Type B pancreatic cell (in vitro differentiated cells): Measurements from ENCODE around the gene ADARB2. TPM values are rescaled to one million over a fixed set of nuclear protein-coding genes. Genes with fewer than 3 reads are reported as not detected.
A peak's percentile ranks its signal among the peaks of the same experiment; 100 is the strongest.

Experiments used
- DNase-seq: peaks from one replicate; pipeline ENCODE4 v3.0.0; 2021; ENCODE audit warnings: mixed read lengths; ENCODE audit not compliant: unreplicated experiment; ENCODE audit errors: extremely low spot score
- H3K27ac Mint-ChIP-seq: 2 replicates; pipeline ENCODE4 v1.8.0; 2021; ENCODE audit warnings: mild to moderate bottlenecking, mixed read lengths
- H3K27me3 Mint-ChIP-seq: 2 replicates; pipeline ENCODE4 v1.8.0; 2021; ENCODE audit warnings: mixed read lengths
- H3K36me3 Mint-ChIP-seq: 2 replicates; pipeline ENCODE4 v1.8.0; 2021; ENCODE audit warnings: mixed read lengths
- H3K4me1 Mint-ChIP-seq: one replicate; pipeline ENCODE4 v1.8.0; 2021; ENCODE audit warnings: mixed read lengths; ENCODE audit not compliant: unreplicated experiment
- H3K4me3 Mint-ChIP-seq: 2 replicates; pipeline ENCODE4 v1.8.0; 2021; ENCODE audit warnings: mild to moderate bottlenecking, mixed read lengths
- H3K9me3 Mint-ChIP-seq: 2 replicates; pipeline ENCODE4 v1.8.0; 2021; ENCODE audit warnings: mixed read lengths
- total RNA-seq: library from RNA; stranded (reverse); gene quantifications from 2 replicates; pipeline ENCODE4 v1.2.1, GENCODE V29; 2021; ENCODE audit warnings: low replicate concordance
- TF ChIP-seq, protein P1 (sequence below): fragments of 200-600 bp; sonication (generic); conservative IDR thresholded peaks from 2 replicates; pipeline ENCODE4 v1.5.0; 2021; ENCODE audit warnings: antibody characterized with exemption, mild to moderate bottlenecking

The ADARB2 gene
- total RNA-seq, 1 donor from 2014 or later = 4.9 TPM

DNA sequence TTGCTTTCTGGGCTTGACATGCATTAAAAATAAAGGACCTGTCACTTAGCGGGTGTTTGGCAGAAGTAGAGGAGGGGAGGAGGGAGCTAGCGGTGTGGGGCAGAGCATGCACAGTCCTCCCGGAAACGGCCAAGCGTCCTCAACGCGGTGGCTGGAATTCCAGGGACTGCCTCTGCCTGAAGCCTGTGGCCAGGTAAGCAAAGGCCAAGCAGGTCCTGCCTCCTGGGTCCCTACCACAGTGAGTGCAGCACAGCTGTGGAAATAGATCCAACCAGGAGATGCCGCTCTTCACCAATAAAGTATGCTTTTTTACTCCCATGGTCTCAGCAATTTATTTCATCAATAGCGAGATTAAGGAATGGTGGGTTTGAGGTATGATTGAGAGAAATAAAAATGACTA, 357.7 kb downstream of the ADARB2 start:
- TF ChIP-seq, protein P1, sequence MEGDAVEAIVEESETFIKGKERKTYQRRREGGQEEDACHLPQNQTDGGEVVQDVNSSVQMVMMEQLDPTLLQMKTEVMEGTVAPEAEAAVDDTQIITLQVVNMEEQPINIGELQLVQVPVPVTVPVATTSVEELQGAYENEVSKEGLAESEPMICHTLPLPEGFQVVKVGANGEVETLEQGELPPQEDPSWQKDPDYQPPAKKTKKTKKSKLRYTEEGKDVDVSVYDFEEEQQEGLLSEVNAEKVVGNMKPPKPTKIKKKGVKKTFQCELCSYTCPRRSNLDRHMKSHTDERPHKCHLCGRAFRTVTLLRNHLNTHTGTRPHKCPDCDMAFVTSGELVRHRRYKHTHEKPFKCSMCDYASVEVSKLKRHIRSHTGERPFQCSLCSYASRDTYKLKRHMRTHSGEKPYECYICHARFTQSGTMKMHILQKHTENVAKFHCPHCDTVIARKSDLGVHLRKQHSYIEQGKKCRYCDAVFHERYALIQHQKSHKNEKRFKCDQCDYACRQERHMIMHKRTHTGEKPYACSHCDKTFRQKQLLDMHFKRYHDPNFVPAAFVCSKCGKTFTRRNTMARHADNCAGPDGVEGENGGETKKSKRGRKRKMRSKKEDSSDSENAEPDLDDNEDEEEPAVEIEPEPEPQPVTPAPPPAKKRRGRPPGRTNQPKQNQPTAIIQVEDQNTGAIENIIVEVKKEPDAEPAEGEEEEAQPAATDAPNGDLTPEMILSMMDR = peak; percentile 61
- Mint-ChIP-seq H3K27me3 (peaks cover 39% of the 10 kb centered on the region), H3K36me3 (no peaks in the 10 kb centered on the region), H3K27ac (no peak overlapping the region), H3K4me1 (peaks cover 19% of the 10 kb centered on the region), H3K9me3 (no peaks in the 10 kb centered on the region), H3K4me3 (no peak overlapping the region)
- DNase-seq = peak; percentile 67

DNA sequence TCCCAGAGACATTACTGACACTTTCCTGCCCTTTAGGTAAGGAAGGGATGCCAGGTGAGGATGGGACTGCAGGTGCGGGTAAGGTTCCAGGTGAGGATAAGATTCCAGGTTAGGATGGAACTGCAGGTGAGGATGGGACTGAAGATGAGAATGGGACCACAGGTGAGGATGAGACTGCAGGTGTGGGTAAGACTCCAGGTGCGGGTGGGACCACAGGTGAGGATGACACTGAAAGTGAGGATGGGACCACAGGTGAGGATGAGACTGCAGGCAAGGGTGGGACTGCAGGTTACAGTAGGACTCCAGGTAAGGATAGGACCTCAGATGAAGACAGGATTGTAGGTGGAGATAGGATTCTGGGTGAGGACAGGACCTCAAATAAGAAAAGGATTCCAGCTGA, 358.9 kb downstream of the ADARB2 start:
- H3K4me1 Mint-ChIP-seq = peaks cover 19% of the 10 kb centered on the region
- no peaks in the 10 kb centered on the region for H3K36me3 Mint-ChIP-seq
- DNase-seq = no peak
- no peak overlapping the region for H3K27ac Mint-ChIP-seq
- TF ChIP-seq, protein P1 = no peak
- H3K27me3 Mint-ChIP-seq = peaks cover 32% of the 10 kb centered on the region
- no peaks in the 10 kb centered on the region for H3K9me3 Mint-ChIP-seq
- no peak overlapping the region for H3K4me3 Mint-ChIP-seq

DNA sequence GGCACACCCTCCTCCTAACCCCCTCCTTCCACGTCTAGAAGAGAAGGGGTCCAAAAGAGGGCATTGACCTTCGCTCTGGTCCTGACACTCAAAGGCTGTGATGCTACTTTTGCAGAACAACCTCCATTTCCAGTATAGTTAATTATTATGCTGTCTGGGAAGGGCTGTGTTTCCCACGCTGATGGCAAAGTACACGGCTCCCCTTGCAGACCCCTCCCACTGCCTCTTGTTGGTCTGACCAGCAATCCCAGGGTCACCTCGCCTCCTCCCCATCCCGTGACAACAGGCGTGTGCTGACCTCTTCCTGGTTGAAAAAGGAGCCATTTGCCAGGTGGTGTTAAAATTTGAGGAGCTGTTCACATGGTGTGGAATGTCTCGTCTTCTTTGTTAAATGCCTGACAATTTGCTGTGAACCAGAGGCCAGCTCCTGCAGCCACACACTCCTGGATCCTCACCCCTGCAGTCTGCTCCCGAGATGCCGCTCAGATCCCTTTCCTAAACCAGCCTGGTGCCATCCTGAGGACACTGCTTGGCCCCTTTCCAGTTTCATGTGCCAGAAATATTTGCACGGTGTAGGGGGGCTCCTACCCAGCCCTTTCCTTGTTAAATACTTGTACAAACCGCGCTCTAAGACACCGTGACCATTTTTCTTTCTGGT, 359.5 kb downstream of the ADARB2 start:
- Mint-ChIP-seq H3K36me3 (no peaks in the 10 kb centered on the region), H3K4me3 (no peak overlapping the region), H3K9me3 (no peaks in the 10 kb centered on the region), H3K4me1 (peaks cover 19% of the 10 kb centered on the region), H3K27ac (no peak overlapping the region), H3K27me3 (peaks cover 32% of the 10 kb centered on the region)
- no peak for DNase-seq
- TF ChIP-seq, protein P1 = no peak

DNA sequence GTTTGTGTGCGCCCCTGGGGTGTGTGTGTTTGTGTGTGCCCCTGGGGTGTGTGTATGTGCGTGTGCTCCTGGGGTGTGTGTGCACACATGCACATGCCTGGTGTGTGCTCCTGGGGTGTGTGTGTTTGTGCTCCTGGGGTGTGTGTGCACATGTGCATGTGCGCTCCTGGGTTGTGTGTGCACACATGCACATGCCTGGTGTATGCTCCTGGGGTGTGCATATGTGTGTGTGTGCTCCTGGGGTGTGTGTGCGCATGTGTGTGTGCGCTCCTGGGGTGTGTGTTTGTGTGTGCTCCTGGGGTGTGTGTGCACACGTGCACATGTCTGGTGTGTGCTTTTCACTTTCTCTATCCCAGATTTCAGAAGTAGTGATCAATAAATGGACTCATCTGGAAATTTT, 360.1 kb downstream of the ADARB2 start:
- H3K4me1 Mint-ChIP-seq = peaks cover 19% of the 10 kb centered on the region
- H3K36me3 Mint-ChIP-seq = no peaks in the 10 kb centered on the region
- H3K27me3 Mint-ChIP-seq = peaks cover 32% of the 10 kb centered on the region
- no peak overlapping the region for H3K4me3 Mint-ChIP-seq
- no peak overlapping the region for H3K27ac Mint-ChIP-seq
- TF ChIP-seq, protein P1 = no peak
- DNase-seq = no peak
- no peaks in the 10 kb centered on the region for H3K9me3 Mint-ChIP-seq

DNA sequence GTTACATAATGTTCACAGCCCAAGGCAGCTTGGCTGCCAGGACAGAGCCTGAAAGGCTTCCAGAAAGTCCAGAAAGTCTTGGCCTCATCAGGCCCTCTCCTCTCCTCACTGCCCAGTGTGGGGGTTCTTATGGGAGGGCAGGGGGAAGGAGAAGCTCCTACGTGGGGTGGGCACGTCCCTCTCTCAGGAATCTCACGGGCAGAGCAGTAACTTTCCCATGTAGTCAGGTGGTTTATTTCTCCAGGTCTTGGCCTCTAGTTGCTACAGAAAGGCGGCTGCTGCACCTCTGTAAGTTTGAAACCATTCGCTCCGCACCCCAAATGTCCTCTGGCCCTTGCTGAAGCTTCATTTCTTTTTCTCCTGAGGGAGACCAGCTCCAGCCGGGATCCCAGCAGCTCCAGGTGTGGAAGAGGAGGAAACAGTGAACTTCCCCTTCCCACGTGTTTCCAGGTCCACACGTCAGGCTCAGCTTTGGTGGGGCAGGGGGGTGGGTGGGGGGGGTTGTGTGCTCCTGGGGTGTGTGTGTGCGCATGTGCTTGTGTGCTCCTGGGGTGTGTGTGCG, 360.9 kb downstream of the ADARB2 start:
- Mint-ChIP-seq H3K27ac (no peak overlapping the region), H3K9me3 (no peaks in the 10 kb centered on the region), H3K36me3 (no peaks in the 10 kb centered on the region), H3K27me3 (peaks cover 29% of the 10 kb centered on the region), H3K4me3 (no peak overlapping the region), H3K4me1 (peaks cover 19% of the 10 kb centered on the region)
- TF ChIP-seq, protein P1 = no peak
- DNase-seq = no peak
